HG03460 (cell line): ENCODE results near the gene COL13A1.

Experiments
- ATAC-seq: cut with Tn5 transposase; IDR thresholded peaks from one replicate; pipeline ENCODE4 v1.9.1; 2021; ENCODE audit not compliant: unreplicated experiment

The COL13A1 gene

GRCh38 chr10:69865450-69865849, 63.7 kb downstream of the COL13A1 start:
- no peak for ATAC-seq

- no peak for ATAC-seq
Measured at GRCh38 chr10:69866246-69866687, 64.6 kb downstream of the COL13A1 start.

GRCh38 chr10:69866688-69867461, 65.2 kb downstream of the COL13A1 start:
- ATAC-seq = no peak

DNA sequence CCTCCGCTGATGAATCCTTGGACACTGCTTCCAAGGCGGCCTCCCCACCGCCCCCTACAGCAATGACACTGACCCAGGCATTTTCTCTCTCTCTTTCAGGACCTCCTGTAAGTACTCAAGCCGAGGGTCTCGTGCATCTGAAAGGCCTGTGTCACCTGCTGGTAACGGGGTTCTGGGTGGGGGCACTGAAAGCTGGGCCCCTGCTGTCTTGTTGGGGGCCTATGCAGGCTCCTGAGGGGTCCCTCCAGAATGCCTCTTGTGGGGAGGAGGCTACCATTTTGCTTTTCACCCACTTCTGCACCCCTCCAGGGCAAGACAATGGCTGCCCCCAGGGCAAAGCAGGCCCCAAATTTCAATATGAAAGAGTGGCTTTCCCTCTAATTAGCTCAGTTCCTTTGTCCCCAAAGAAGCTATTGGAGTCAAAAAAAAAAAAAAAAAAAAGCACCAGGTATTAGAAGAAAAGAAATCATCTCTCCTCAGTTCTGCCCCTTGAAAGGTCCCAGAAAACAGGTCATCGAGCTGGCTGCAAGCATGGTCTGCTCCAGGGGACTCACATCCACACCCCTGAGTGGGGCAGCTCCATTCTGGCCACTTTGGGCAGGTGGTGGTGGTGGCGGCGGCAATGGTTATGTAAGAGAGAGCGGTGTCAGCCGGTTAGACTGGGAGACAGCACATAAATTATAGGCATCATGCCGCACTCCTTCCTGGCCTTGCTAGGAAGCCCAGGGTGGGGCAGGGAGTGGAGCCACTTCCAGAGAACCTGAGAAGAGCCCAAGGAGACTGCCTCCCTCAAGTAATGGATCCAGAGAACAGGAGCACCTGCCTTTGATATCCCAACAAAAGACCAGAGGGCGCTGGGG, 66.2 kb downstream of the COL13A1 start:
- ATAC-seq = no peak

DNA sequence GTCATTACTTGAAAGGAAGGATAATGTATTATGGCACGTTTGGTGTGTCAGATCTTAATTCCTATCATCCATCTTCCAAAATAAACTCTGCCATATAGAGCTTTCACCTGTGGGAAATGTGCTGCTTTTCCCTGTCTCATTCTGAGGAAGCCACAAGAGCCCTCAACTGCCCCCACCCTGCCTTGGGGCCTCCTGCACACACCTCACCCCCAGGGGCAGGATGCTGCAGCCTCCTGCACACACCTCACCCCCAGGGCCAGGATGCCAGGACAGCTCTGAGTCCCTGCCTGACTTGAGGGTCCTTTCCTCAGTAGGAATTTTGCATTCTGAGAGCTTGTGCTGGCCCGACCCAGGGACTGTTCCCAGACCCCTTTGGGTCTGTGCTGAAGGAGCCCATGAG, 67.1 kb downstream of the COL13A1 start:
- no peak for ATAC-seq

DNA sequence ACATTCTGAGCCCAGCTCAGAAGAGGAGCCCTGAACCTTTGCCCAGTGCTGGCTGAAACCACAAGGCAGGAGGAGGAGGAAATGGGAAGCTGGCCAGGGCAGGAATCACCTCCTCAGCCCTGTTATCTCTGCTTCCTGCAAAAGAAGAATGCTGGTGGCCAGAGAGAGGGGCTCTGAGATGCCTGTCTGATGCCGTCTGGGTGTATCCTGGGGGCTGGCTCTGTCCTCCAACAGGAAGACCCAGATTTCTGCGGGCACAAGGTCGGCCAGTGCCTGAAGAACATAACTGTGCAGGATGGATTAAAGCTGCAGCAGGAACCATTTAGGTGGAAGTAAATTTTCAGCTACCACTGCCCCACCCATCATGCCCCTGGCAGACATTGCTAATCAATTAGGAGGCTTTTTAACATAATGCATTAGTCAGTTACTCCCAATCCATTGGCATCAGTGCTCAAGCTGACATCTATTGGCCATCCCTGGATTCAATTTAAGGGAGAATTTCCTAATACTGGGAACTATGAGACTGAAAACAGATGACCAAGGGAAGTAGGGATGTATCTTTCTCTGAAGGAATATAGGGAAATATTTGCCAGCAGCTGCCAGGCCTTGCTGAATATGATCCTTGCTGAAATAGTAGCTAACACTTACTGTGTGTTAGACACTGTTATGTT, 67.7 kb downstream of the COL13A1 start:
- no peak for ATAC-seq

- ATAC-seq = no peak
Measured at GRCh38 chr10:69870591-69870990, 68.9 kb downstream of the COL13A1 start.

GRCh38 chr10:69871074-69871473, 69.4 kb downstream of the COL13A1 start:
- ATAC-seq = no peak

GRCh38 chr10:69872323-69872722, 70.6 kb downstream of the COL13A1 start:
- no peak for ATAC-seq

GRCh38 chr10:69873135-69873639, 71.5 kb downstream of the COL13A1 start:
- no peak for ATAC-seq

- ATAC-seq = no peak
Measured at GRCh38 chr10:69874449-69874848, 72.7 kb downstream of the COL13A1 start.

GRCh38 chr10:69875856-69876255, 74.2 kb downstream of the COL13A1 start:
- no peak for ATAC-seq

- no peak for ATAC-seq
Measured at GRCh38 chr10:69876286-69876685, 74.6 kb downstream of the COL13A1 start.

DNA sequence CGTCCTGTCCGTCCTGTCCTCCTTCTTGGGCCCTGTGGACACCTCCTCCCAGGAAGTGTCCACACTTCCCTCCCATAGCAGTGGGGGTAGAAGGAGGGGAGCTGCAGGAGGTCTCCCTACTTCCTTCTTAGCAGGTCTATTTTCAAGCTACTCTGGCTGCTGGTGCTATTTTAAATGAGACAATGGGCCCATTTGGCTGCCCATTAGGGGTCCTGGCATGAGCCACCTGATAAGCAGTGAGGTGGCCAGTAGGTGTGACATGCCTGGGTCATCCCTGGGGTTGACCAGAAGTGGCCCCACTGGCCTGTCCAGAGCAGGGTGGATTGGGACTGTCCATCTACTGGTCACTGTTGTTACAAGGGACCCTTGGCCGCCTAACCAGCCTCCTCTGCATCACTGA, 75.2 kb downstream of the COL13A1 start:
- no peak for ATAC-seq

- no peak for ATAC-seq
Measured at GRCh38 chr10:69878038-69878437, 76.3 kb downstream of the COL13A1 start.

GRCh38 chr10:69878951-69879350, 77.2 kb downstream of the COL13A1 start:
- ATAC-seq = no peak

GRCh38 chr10:69879634-69880257, 78.0 kb downstream of the COL13A1 start:
- no peak for ATAC-seq

DNA sequence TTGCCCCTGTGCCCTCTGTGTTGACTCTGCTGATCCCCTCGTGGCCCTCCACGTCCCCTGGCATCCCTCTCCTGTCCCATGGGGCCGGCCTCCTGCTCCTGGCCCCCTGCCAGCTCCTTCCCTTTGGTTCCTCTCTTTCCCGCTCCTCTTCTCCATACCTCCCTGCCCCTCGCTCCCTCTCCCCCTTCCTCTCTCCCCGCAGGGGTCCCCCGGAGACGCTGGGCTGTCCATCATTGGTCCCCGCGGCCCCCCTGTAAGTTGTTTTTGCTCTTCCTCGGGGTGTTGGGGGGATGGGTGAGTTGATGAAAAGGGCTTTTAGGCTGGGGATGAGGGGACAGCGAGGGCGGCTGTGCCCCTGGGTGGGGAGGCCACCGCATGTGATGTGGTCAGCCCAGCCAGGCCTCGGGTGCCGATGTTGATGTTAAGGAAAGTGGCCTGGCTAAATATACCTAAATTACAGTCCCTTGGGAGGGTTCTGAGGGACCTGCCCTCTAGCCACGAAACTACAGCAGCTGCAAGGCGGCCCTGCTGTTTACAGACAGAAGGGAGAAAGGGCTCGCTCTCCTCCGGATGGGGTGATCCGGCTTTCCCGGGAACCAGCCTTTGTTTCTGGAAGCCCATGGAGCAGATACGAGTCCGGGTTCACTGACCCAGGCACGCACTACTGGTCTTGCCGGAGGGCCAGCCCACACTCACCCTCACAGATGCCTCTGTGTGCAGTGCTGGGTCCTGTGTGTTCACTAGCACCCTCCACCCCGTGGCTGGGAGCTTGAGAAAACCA, 78.8 kb downstream of the COL13A1 start:
- ATAC-seq = no peak

DNA sequence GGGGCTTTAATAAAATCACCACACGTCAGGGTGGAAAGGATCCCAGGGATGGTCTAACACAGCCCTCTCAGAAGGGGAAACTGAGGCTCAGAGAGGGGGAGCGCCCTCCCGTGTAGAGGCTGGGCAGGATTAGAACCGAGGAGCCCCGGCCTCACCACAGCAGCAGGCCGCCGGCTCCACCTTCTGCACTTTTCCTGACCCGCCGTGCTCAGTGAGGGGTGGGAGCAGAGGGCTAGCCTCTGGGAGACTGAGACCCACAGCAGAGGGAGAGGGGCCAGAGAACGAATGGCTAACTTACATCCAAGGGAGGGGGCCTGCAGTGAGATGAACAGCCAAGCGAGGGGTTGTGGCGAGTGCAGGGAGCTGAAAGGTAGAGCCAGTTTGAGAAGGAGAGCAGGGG, 79.5 kb downstream of the COL13A1 start:
- ATAC-seq = no peak
